HepG2 (cell line): ENCODE results near the gene LTA4H. TPM values are rescaled to one million over a fixed set of nuclear protein-coding genes. Genes with fewer than 3 reads are reported as not detected.

Experiments used
- BCL3 ChIP-seq: sonication (generic); formaldehyde crosslinking; IDR thresholded peaks from 2 replicates; pipeline ENCODE4 v1.5.1; 2020; ENCODE audit warnings: mild to moderate bottlenecking, missing genetic modification reagents, moderate library complexity
- HDAC1 ChIP-seq: sonication (generic); formaldehyde crosslinking; IDR thresholded peaks from 2 replicates; pipeline ENCODE4 v1.5.1; 2020; ENCODE audit warnings: mild to moderate bottlenecking, missing genetic modification reagents
- HDAC2 ChIP-seq: sonication (generic); formaldehyde crosslinking; IDR thresholded peaks from 2 replicates; pipeline ENCODE4 v1.4.0; 2020; ENCODE audit warnings: missing genetic modification reagents
- MLXIP ChIP-seq: sonication (generic); formaldehyde crosslinking; IDR thresholded peaks from 2 replicates; pipeline ENCODE4 v1.9.0; 2021; ENCODE audit warnings: missing genetic modification reagents, borderline replicate concordance
- MTERF4 ChIP-seq: sonication (generic); formaldehyde crosslinking; IDR thresholded peaks from 2 replicates; pipeline ENCODE4 v1.8.0; 2023; ENCODE audit warnings: mild to moderate bottlenecking, missing genetic modification reagents
- MTF2 ChIP-seq: sonication (generic); formaldehyde crosslinking; IDR thresholded peaks from 2 replicates; pipeline ENCODE4 v1.5.0; 2020; ENCODE audit warnings: missing genetic modification reagents, borderline replicate concordance
- NR2F1 ChIP-seq, 2 experiments: fragments of 450-650 bp in 1 of 2; formaldehyde crosslinking in 1 of 2; IDR thresholded peaks; 2 replicates each; pipeline versions ENCODE4 v1.5.0 to v1.6.1; 2016 to 2020; ENCODE audit warnings: mild to moderate bottlenecking in 1 of 2, missing compliant biosample characterization in 1 of 2, missing genetic modification reagents in 1 of 2, moderate library complexity in 1 of 2
- RARA ChIP-seq: IDR thresholded peaks from 2 replicates; pipeline ENCODE4 v1.6.1; 2016; ENCODE audit warnings: missing genetic modification reagents, missing compliant biosample characterization
- SRSF1 ChIP-seq: fragments of 200-400 bp; formaldehyde crosslinking; optimal IDR thresholded peaks from 2 replicates; pipeline ENCODE3; 2017; ENCODE audit warnings: mild to moderate bottlenecking, low read depth, low read length, moderate library complexity
- WIZ ChIP-seq: sonication (generic); formaldehyde crosslinking; IDR thresholded peaks from 2 replicates; pipeline ENCODE4 v1.5.1; 2020; ENCODE audit warnings: mild to moderate bottlenecking, missing genetic modification reagents
- YEATS2 ChIP-seq: sonication (generic); formaldehyde crosslinking; IDR thresholded peaks from 2 replicates; pipeline ENCODE4 v1.4.0; 2020; ENCODE audit warnings: missing genetic modification reagents, borderline replicate concordance
- ZBTB26 ChIP-seq: IDR thresholded peaks from 2 replicates; pipeline ENCODE4 v1.6.1; 2016; ENCODE audit warnings: missing compliant biosample characterization, missing genetic modification reagents, borderline replicate concordance
- ZBTB33 ChIP-seq: sonication (generic); formaldehyde crosslinking; IDR thresholded peaks from 2 replicates; pipeline ENCODE4 v1.4.0; 2020; ENCODE audit warnings: missing genetic modification reagents
- ZNF274 ChIP-seq: sonication (generic); formaldehyde crosslinking; IDR thresholded peaks from 2 replicates; pipeline ENCODE4 v1.5.1; 2020; ENCODE audit warnings: mild to moderate bottlenecking, missing genetic modification reagents
- ZNF33B ChIP-seq: sonication (generic); formaldehyde crosslinking; IDR thresholded peaks from 2 replicates; pipeline ENCODE4 v1.5.1; 2020; ENCODE audit warnings: mild to moderate bottlenecking, missing genetic modification reagents
- ZNF549 ChIP-seq: sonication (generic); formaldehyde crosslinking; IDR thresholded peaks from 2 replicates; pipeline ENCODE4 v1.5.0; 2020; ENCODE audit warnings: missing genetic modification reagents
- ZNF557 ChIP-seq: sonication (generic); formaldehyde crosslinking; IDR thresholded peaks from 2 replicates; pipeline ENCODE4 v1.4.0; 2020; ENCODE audit warnings: missing genetic modification reagents
- ZNF615 ChIP-seq: sonication (generic); formaldehyde crosslinking; IDR thresholded peaks from 2 replicates; pipeline ENCODE4 v1.5.0; 2020; ENCODE audit warnings: mild to moderate bottlenecking, missing genetic modification reagents, borderline replicate concordance
- ZNF619 ChIP-seq: sonication (generic); formaldehyde crosslinking; IDR thresholded peaks from 2 replicates; pipeline ENCODE4 v1.4.0; 2020; ENCODE audit warnings: mild to moderate bottlenecking, missing genetic modification reagents
- ZSCAN21 ChIP-seq: sonication (generic); formaldehyde crosslinking; IDR thresholded peaks from 2 replicates; pipeline ENCODE4 v1.8.0; 2022; ENCODE audit warnings: mild to moderate bottlenecking, missing genetic modification reagents, moderate library complexity, borderline replicate concordance
- polyA plus RNA-seq, 8 experiments: library from polyadenylated mRNA; depleted of rRNA in 3 of 8; stranded (reverse) in 7 of 8; unstranded in 1 of 8; fragments of >200 nt; fragmentation: Illumina TruSeq in 4 of 8; extraction: Trizol in 4 of 8; gene quantifications; 2 replicates each; pipeline versions ENCODE4 v1.2.1 to v1.2.3, GENCODE V29; 2011 to 2016; ENCODE audit warnings: low read depth in 4 of 8, missing spikeins in 1 of 8, mixed read lengths in 1 of 8; ENCODE audit not compliant: insufficient read depth in 1 of 8
- total RNA-seq, 5 experiments: library from RNA; depleted of rRNA; stranded (reverse); fragments of >200 nt; fragmentation: Illumina TruSeq; extraction: Trizol; gene quantifications; 2 replicates each; pipeline ENCODE4 v1.2.3, GENCODE V29; 2016; ENCODE audit warnings: low read depth in 1 of 5

The LTA4H gene
- total and polyA plus RNA-seq, 2 of the 13 experiments (the other 11 are each of a cell fraction or from before 2014, with no cell fraction given), result 87.5 to 90.4 TPM

- peak; percentile 37; the same call in 1 of the 2 replicates for TF ChIP-seq BCL3 (CRISPR knock-in tag)
- no peak for TF ChIP-seq NR2F1 (CRISPR knock-in tag; IDR thresholded peaks at IDR 0.05)
- no peak; the same call in 1 of the 2 replicates for TF ChIP-seq ZSCAN21
- no peak for TF ChIP-seq ZNF557 (CRISPR knock-in tag)
- 0 out of 2 replicates have a peak, but pooled peaks have one; percentile 51 for TF ChIP-seq ZBTB26 (CRISPR knock-in tag)
- no peak for TF ChIP-seq MLXIP (CRISPR knock-in tag)
- no peak for TF ChIP-seq ZNF615 (CRISPR knock-in tag)
- peak; percentile 81; the same call in 1 of the 2 replicates for TF ChIP-seq HDAC2 (CRISPR knock-in tag)
- no peak for TF ChIP-seq ZNF274 (CRISPR knock-in tag)
- peak; percentile 71 for TF ChIP-seq HDAC1 (CRISPR knock-in tag)
- TF ChIP-seq ZBTB33 (CRISPR knock-in tag), result no peak
- no peak for TF ChIP-seq MTERF4 (CRISPR knock-in tag)
- peak; percentile 82 for TF ChIP-seq YEATS2 (CRISPR knock-in tag)
- TF ChIP-seq ZNF619 (CRISPR knock-in tag), result no peak; the same call in 1 of the 2 replicates
- TF ChIP-seq MTF2 (CRISPR knock-in tag), result 0 out of 2 replicates have a peak, but pooled peaks have one; percentile 9
- TF ChIP-seq WIZ (CRISPR knock-in tag), result 0 out of 2 replicates have a peak, but pooled peaks have one; percentile 32
- TF ChIP-seq SRSF1, result no peak
- TF ChIP-seq RARA (CRISPR knock-in tag), result no peak
- no peak for TF ChIP-seq ZNF549 (CRISPR knock-in tag)
- TF ChIP-seq ZNF33B, result no peak
Observed at GRCh38 chr12:96035283-96036236, at the start of gene LTA4H (continued).
